K562 (cell line): Measurements from ENCODE around the gene KLC1. TPM values are rescaled to one million over a fixed set of nuclear protein-coding genes. Genes with fewer than 3 reads are reported as not detected.
A peak's percentile ranks its signal among the peaks of the same experiment; 100 is the strongest.

Experiments
- ATAC-seq: fragments of 200-7000 bp; cut with Tn5 transposase; 3 replicates; pipeline ENCODE4 v1.9.1; 2020; ENCODE audit warnings: moderate library complexity
- BruUV-seq: library from RNA; stranded (reverse); fragments of 400-500 nt; replicated peaks from 2 replicates; lab custom pipeline; 2021; lab: Mats Ljungman, UMichigan
- CTCF ChIA-PET: fragments of 300-600 bp; formaldehyde crosslinking; extraction: SDS; loops from one replicate; lab custom pipeline; 2021; ENCODE audit warnings: low intra/inter-chr PET ratio; lab: Yijun Ruan, JAX
- POLR2A ChIA-PET: fragments of 300-600, 350-650 bp; sonication (Branson Sonifier 250); formaldehyde crosslinking; extraction: SDS; loops from one replicate; lab custom pipeline; 2021; ENCODE audit warnings: antibody characterized with exemption, inconsistent platforms; lab: Yijun Ruan, JAX
- DNase-seq, 4 experiments: peaks; one replicate each; pipeline versions ENCODE4 v3.0.0 to v3.0.0-alpha.2; 2011 to 2018; ENCODE audit warnings: low spot score in 3 of 4, mixed read lengths in 3 of 4; ENCODE audit errors: extremely low read depth in 1 of 4
- FAIRE-seq: peaks from 2 replicates; lab custom pipeline; 2011; peaks lifted over from hg19 to GRCh38; lab: Jason Lieb, UNC
- H2AFZ ChIP-seq: 2 replicates; pipeline ENCODE4 v1.6.0; 2011; ENCODE audit warnings: low read depth, low read length, control low read depth, inconsistent platforms
- H3K27ac ChIP-seq: fragments of 200-600 bp; 3 replicates; pipeline ENCODE4 v1.8.0; 2011; ENCODE audit warnings: low read depth, mild to moderate bottlenecking, control low read depth, inconsistent platforms, low read length, moderate library complexity, mixed read lengths; ENCODE audit errors: extremely low read depth
- H3K27me3 ChIP-seq, 2 experiments: fragments of 300-600 bp in 1 of 2; 2 replicates in 1 of 2; 3 replicates in 1 of 2; pipeline versions ENCODE4 v1.6.0 to v1.8.0; 2011; ENCODE audit warnings: inconsistent platforms in 2 of 2, low read length in 2 of 2, mild to moderate bottlenecking in 1 of 2, mixed read lengths in 1 of 2, moderate library complexity in 1 of 2; ENCODE audit not compliant: control insufficient read depth in 2 of 2, insufficient read depth in 2 of 2
- H3K36me3 ChIP-seq: fragments of 300-600 bp; 3 replicates; pipeline ENCODE4 v1.8.0; 2011; ENCODE audit warnings: mild to moderate bottlenecking, low read length, inconsistent platforms; ENCODE audit not compliant: control insufficient read depth, insufficient read depth
- H3K4me1 ChIP-seq, 2 experiments: fragments of 200-600 bp in 1 of 2; replicated peaks in 1 of 2; 2 replicates in 1 of 2; 3 replicates in 1 of 2; pipeline versions ENCODE4 v1.5.1 to v1.8.0; 2011; ENCODE audit warnings: inconsistent platforms in 2 of 2, low read length in 2 of 2, mild to moderate bottlenecking in 1 of 2, mixed read lengths in 1 of 2, moderate library complexity in 1 of 2; ENCODE audit not compliant: control insufficient read depth in 2 of 2, insufficient read depth in 2 of 2
- H3K4me2 ChIP-seq: 2 replicates; pipeline ENCODE4 v1.6.1; 2011; ENCODE audit warnings: low read length, control low read depth, inconsistent platforms, mixed read lengths; ENCODE audit not compliant: insufficient read depth
- H3K4me3 ChIP-seq: fragments of 200-600 bp; sonication (generic), shearing (Covaris generic); 2 replicates; pipeline ENCODE4 v1.5.1; 2016; ENCODE audit warnings: control low read depth, inconsistent platforms
- H3K79me2 ChIP-seq: fragments of 200-600 bp; 3 replicates; pipeline ENCODE4 v1.8.0; 2011; ENCODE audit warnings: low read length, inconsistent platforms; ENCODE audit not compliant: control insufficient read depth, insufficient read depth
- H3K9ac ChIP-seq, 2 experiments: 2 replicates each; pipeline versions ENCODE4 v1.6.0 to v1.6.1; 2011; ENCODE audit warnings: low read depth in 2 of 2, low read length in 2 of 2, control low read depth in 1 of 2, inconsistent platforms in 1 of 2, mild to moderate bottlenecking in 1 of 2, mixed read lengths in 1 of 2; ENCODE audit not compliant: insufficient read depth in 1 of 2
- H3K9me1 ChIP-seq: one replicate; pipeline ENCODE4 v1.6.0; 2011; ENCODE audit warnings: inconsistent platforms, mild to moderate bottlenecking, low read length, moderate library complexity; ENCODE audit not compliant: control insufficient read depth, insufficient read depth
- H3K9me3 ChIP-seq: replicated peaks from 2 replicates; pipeline ENCODE4 v1.5.1; 2011; ENCODE audit warnings: low read depth, low read length, inconsistent platforms; ENCODE audit not compliant: control insufficient read depth, insufficient read depth
- H4K20me1 ChIP-seq: replicated peaks from 2 replicates; pipeline ENCODE4 v1.6.1; 2011; ENCODE audit warnings: low read length, inconsistent platforms, mixed read lengths; ENCODE audit not compliant: control insufficient read depth, insufficient read depth
- LCOR ChIP-seq: sonication (generic); formaldehyde crosslinking; IDR thresholded peaks from 2 replicates; pipeline ENCODE4 v1.8.0; 2022; ENCODE audit warnings: mild to moderate bottlenecking, missing genetic modification reagents
- RHOXF2B ChIP-seq: fragments of 250-450 bp; sonication (Bioruptor Pico); conservative IDR thresholded peaks from 2 replicates; pipeline ENCODE4 v1.5.1; 2021
- SIN3B ChIP-seq: fragments of 450-650 bp; IDR thresholded peaks from 2 replicates; pipeline ENCODE4 v1.6.1; 2017; ENCODE audit warnings: low read depth, mild to moderate bottlenecking, moderate library complexity
- SMC3 ChIP-seq: conservative IDR thresholded peaks from 2 replicates; pipeline ENCODE4 v1.6.1; 2011; ENCODE audit warnings: low read depth, low read length, improper control_type of control experiment; ENCODE audit not compliant: insufficient read depth
- U2AF1 ChIP-seq: fragments of 200-400 bp; formaldehyde crosslinking; optimal IDR thresholded peaks from 2 replicates; pipeline ENCODE3; 2017; ENCODE audit warnings: mild to moderate bottlenecking, low read depth, low read length, moderate library complexity
- ZNF551 ChIP-seq: fragments of 250-450 bp; sonication (Bioruptor Pico); IDR thresholded peaks from 2 replicates; pipeline ENCODE4 v1.5.0; 2021; ENCODE audit warnings: mild to moderate bottlenecking, moderate library complexity
- WGBS: fragments of 100-300 bp; shearing (Covaris generic); methylation state at CpG from one replicate; pipeline ENCODE4 v1.1.6; 2016; ENCODE audit warnings: low coverage, mixed read lengths; ENCODE audit not compliant: insufficient coverage; ENCODE audit errors: missing lambda C conversion rate; 5-methylcytosine and 5-hydroxymethylcytosine counted together
- in situ Hi-C: fragments of 300-500 bp; cut with MboI; formaldehyde crosslinking; loops from 4 replicates; pipeline ENCODE4 v1.15.0; 2018; ENCODE audit warnings: inconsistent platforms, mixed read lengths
- intact Hi-C: fragments of 100-400 bp; cut with micrococcal nuclease; formaldehyde crosslinking; loops from 2 replicates; pipeline ENCODE4 v1.14.2; 2022
- polyA plus RNA-seq, 8 experiments: library from polyadenylated mRNA; depleted of rRNA in 4 of 8; stranded (reverse) in 5 of 8; unstranded in 3 of 8; fragments of >200 nt; fragmentation: Nextera tagmentation in 2 of 8; fragmentation: Illumina TruSeq in 1 of 8; extraction: Ambion mirVana in 2 of 8; extraction: Trizol in 1 of 8; gene quantifications; 2 replicates each; pipeline versions ENCODE4 v1.2.1 to v1.2.3, GENCODE V29; 2011 to 2014; ENCODE audit warnings: inconsistent platforms in 1 of 8, missing spikeins in 1 of 8
- total RNA-seq, 7 experiments: library from RNA; depleted of rRNA in 6 of 7; stranded (reverse); fragments of >200 nt in 6 of 7; fragmentation: Illumina TruSeq in 2 of 7; extraction: Trizol in 2 of 7; gene quantifications; 2 replicates each; pipeline versions ENCODE4 v1.2.1 to v1.2.3, GENCODE V29; 2011 to 2021; ENCODE audit warnings: low replicate concordance in 1 of 7
- TF ChIP-seq, protein P1 (sequence below): fragments of 250-450 bp; sonication (Bioruptor Pico); IDR thresholded peaks from 2 replicates; pipeline ENCODE4 v1.5.0; 2020; ENCODE audit warnings: mild to moderate bottlenecking, borderline replicate concordance

KLC1 gene
- total and polyA plus RNA-seq, 9 of the 15 experiments (the other 6 are each of a cell fraction or from before 2014, with no cell fraction given), result 4.9 to 134 (median 54.8) TPM

GRCh38 chr14:103744621-103745395 lies 115.8 kb downstream of the KLC1 start (continued):
- TF ChIP-seq LCOR (CRISPR knock-in tag), result no peak
- TF ChIP-seq, protein P1, sequence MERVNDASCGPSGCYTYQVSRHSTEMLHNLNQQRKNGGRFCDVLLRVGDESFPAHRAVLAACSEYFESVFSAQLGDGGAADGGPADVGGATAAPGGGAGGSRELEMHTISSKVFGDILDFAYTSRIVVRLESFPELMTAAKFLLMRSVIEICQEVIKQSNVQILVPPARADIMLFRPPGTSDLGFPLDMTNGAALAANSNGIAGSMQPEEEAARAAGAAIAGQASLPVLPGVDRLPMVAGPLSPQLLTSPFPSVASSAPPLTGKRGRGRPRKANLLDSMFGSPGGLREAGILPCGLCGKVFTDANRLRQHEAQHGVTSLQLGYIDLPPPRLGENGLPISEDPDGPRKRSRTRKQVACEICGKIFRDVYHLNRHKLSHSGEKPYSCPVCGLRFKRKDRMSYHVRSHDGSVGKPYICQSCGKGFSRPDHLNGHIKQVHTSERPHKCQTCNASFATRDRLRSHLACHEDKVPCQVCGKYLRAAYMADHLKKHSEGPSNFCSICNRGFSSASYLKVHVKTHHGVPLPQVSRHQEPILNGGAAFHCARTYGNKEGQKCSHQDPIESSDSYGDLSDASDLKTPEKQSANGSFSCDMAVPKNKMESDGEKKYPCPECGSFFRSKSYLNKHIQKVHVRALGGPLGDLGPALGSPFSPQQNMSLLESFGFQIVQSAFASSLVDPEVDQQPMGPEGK, result no peak
- no peak for TF ChIP-seq SIN3B
- no peak for TF ChIP-seq RHOXF2B (CRISPR knock-in tag)
- TF ChIP-seq U2AF1, result no peak
- no peak for TF ChIP-seq SMC3

- peak; percentile 49 for FAIRE-seq
These were observed 116.4 kb downstream of the KLC1 start for GRCh38 chr14:103745424-103745823.

More at GRCh38 chr14:103745424-103745823, 116.4 kb downstream of the KLC1 start:
- ATAC-seq (no peak), DNase-seq (no peak)
- ChIA-PET CTCF (no interaction called here), POLR2A (no interaction called here)
- H3K9me3 ChIP-seq, result no peaks in the 10 kb centered on the region
- no peaks in the 10 kb centered on the region for H4K20me1 ChIP-seq
- no TSS peak for BruUV-seq
- no peak overlapping the region for H3K27ac ChIP-seq
- peaks cover 2 to 11% of the 10 kb centered on the region in 2 experiments; a peak in 3 of 5 replicates for H3K27me3 ChIP-seq
- in situ Hi-C loops, result no loop called here
- H3K9me1 ChIP-seq, result no peaks in the 10 kb centered on the region
- no peak for TF ChIP-seq ZNF551
- TF ChIP-seq, all 486 proteins: peak for 0
- Histone ChIP-seq H3K36me3 (no peaks in the 10 kb centered on the region), H3K4me3 (no peak overlapping the region), H2AFZ (no peak overlapping the region), H3K9ac (no peak overlapping the region), H3K4me1 (peaks cover 0 to 3% of the 10 kb centered on the region in 2 experiments; a peak in 3 of 5 replicates), H3K79me2 (no peaks in the 10 kb centered on the region), H3K4me2 (no peak overlapping the region)
- intact Hi-C loops, result no loop called here
- 30% methylated on average over 5 of the region's 5 CpGs for WGBS
